HG02884 (cell line): ENCODE data around the gene ANKRD37.

ENCODE experiments used
- ATAC-seq: cut with Tn5 transposase; IDR thresholded peaks from one replicate; pipeline ENCODE4 v1.9.1; 2021; ENCODE audit warnings: mild to moderate bottlenecking, moderate library complexity; ENCODE audit not compliant: unreplicated experiment

Gene ANKRD37

DNA sequence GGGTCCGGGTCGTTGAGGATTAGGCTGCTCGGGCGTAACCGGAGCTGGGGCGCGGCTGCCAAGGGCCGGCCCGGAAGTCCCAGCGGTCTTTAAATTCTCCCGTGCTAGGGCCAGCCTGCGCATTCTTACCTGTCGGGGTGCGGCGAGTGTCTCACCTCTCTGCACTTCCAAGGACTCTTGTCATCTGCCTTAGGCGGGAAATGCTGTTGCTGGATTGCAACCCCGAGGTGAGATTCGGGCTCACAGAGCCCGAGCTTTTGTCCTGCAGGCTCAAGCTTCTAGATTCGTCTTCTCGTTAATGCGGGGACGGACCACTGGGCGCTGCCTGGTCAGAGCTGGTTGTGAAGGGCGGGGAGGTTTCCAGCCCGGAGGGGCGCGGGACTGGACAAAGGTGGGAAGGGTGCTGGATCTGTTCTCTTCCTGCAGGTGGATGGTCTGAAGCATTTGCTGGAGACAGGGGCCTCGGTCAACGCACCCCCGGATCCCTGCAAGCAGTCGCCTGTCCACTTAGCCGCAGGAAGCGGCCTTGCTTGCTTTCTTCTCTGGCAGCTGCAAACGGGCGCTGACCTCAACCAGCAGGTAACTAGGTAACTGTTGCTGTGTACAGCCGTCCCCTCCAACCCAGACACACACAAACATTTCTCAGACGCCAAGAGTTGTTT, at the start of gene ANKRD37:
TSS of gene ANKRD37 (plus strand) at position 118 of the 662 bp plus-strand sequence. CDS start at position 201, 83 bp downstream.
- no peak for ATAC-seq

GRCh38 chr4:185346975-185347601, 49.6 kb upstream of the ANKRD37 start:
- no peak for ATAC-seq

GRCh38 chr4:185351691-185352090, 45.0 kb upstream of the ANKRD37 start:
- ATAC-seq = no peak

DNA sequence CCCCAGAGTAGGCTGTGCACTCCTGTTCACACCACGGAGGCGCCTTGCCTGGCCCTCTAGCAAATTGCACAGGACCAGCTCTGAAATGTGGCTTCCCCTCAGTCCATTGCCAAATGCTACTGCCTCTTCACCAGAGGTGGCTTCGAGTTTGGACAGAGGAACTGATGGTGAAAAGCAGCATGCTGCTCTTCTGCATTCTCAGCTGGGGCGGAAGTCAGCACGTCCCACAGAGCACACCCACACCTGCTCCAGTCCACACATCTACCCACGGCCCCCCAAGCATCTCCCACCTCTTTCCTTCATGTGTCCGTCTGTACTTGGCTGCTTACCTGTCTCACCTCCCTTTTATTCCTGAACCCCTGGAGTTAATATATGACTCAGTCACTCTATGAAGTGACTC, 44.4 kb upstream of the ANKRD37 start:
- ATAC-seq = no peak

DNA sequence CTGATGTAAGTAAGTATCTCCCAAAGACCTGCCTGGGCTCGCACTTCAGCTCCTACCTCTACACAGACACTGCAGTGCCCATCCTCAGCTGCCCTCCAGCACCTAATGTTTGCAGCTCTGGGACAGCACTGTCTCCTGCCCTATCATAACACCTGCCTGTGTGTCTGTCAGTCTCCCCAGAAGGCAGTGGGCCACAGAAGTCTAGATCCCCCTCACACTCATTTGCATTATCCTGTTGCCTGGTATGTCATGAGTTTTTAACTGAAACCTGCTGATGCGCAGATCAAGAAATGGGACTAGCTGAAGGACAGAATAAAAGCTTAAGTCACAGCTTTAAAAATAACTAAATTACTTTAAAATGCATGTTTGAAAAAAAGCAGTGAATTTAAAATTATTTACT, 43.9 kb upstream of the ANKRD37 start:
- no peak for ATAC-seq

- no peak for ATAC-seq
Measured at GRCh38 chr4:185357211-185357610, 39.4 kb upstream of the ANKRD37 start.

- ATAC-seq = no peak
Measured at GRCh38 chr4:185357733-185358440, 38.8 kb upstream of the ANKRD37 start.

GRCh38 chr4:185358514-185358913, 38.1 kb upstream of the ANKRD37 start:
- no peak for ATAC-seq

GRCh38 chr4:185358959-185359358, 37.7 kb upstream of the ANKRD37 start:
- ATAC-seq = no peak

DNA sequence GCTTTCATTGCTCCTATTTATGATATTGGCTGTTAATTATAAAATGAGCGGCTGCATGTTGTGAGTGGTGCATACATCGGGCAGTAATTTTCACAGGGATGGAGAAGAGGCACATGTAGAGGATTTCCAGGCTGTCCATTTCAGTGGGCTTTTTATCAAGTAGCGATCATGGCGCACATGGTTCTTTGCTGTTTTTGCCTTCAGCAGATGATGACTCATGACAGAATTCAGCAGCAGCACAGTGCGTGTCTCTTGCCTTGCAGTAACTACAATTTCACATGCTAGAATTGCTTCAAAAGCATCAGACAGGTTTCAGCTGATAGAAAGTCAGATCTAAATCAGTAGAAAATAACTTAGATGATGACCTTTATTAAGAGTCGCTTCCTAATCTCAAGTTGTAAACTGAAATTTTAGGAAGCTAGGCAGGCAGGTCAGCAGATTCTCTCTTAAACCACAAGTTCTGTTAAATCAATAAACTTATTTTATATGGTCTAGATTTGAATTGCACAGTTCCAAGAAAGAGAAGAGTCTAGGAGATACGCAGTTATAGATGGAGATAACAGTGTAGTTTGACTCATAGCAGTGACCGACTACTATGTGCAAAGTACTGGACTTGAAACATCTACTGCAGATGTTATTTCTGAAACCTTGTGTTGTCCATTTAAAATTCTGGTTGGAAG, 36.7 kb upstream of the ANKRD37 start:
- ATAC-seq = no peak

DNA sequence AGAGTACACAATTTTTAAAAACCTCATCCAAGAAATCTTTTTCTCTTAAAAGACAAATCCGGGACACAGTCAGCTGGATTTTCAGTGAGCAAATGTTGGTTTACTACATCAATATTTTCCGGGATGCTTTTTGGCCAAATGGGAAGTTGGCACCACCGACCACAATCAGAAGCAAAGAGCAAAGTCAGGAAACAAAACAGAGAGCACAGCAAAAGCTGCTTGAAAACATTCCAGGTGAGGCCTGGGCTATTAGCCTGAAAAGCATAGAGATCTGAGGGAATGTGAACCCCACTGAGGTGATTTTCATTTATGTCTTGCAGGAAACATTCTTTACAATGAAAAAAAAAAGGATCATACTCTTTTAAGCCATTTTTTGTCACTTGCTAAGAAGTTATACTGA, 34.8 kb upstream of the ANKRD37 start:
- no peak for ATAC-seq

DNA sequence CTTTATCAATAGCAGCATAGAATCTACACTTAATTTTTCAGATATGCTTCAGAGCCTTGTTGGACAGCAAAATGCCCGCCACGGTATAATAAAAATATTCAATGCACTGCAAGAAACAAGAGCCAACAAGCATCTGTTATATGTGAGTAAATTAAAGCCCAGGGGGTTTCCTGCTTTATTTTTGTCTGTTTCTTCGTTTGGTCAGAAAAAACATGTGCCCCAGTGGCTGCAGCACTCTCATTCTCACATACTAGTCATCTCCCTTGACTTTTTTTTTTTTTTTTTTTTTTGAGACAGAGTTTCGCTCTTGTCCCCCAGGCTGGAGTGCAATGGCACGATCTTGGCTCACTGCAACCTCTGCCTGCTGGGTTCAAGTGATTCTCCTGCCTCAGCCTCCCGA, 34.1 kb upstream of the ANKRD37 start:
- ATAC-seq = peak; percentile 59

DNA sequence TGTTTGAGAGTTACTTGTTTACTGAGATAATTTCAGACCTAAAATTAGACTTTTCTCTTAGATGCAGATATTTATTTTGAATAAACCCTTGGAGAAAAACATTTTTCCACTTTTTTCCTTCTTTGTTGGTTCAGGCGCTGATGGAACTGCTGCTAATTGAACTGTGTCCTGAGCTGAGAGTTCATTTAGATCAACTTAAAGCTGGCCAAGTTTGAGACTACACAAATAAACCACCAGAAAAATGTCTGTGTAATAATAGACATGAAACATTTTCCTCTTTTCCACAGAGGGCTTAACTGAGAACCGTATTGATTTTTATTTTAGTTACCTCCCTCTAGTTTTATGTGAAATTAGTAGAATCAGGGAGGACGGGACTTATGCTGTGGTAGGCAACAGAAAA, 33.4 kb upstream of the ANKRD37 start:
- no peak for ATAC-seq

DNA sequence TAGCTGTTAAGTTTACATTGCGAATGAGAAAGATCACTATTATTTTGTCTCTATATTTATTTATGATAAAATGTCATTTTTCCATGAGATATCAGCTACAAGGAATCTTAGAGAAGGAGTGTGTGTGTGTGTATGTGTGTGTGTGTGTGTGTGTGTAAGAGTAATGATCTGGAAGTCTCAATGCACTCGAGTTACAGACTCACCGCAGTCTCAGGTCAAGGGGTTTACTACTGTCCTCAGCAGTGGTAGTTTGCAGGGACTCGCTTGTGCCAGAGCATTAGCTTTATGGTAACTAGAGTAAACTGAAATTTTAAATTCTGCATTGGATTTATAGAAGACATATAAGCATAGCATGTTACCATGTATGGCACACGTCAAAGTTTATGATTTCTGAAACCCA, 31.8 kb upstream of the ANKRD37 start:
- ATAC-seq = no peak

- no peak for ATAC-seq
Measured at GRCh38 chr4:185369731-185370130, 26.9 kb upstream of the ANKRD37 start.

- no peak for ATAC-seq
Measured at GRCh38 chr4:185370268-185370949, 26.2 kb upstream of the ANKRD37 start.

GRCh38 chr4:185371702-185372101, 24.9 kb upstream of the ANKRD37 start:
- no peak for ATAC-seq

DNA sequence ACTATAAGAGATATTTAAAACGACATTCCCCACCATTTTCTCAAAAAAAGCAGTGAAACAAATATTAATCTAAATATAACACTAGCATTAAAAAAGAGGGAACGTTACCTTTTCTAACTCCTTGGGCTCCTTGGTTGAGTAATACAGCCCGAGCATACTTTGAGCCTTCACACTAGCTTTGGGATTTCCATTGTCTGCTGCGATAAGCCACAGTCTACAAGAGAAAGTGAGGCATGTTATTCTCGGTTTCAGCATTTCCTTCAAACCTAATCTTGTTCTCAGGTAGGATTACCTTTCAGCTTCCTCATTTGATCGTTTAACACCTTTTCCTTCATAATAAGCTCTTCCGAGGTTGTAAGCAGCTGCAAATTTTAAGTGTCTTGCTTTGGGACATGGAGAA, 22.6 kb upstream of the ANKRD37 start:
- no peak for ATAC-seq

GRCh38 chr4:185374573-185374972, 22.1 kb upstream of the ANKRD37 start:
- ATAC-seq = no peak

- no peak for ATAC-seq
Measured at GRCh38 chr4:185378264-185378663, 18.4 kb upstream of the ANKRD37 start.
